Glutamatergic neuron (in vitro differentiated cells): ENCODE data around the gene SFXN4. TPM values are rescaled to one million over a fixed set of nuclear protein-coding genes. Genes with fewer than 3 reads are reported as not detected.

Experiments used
- DNase-seq: peaks from one replicate; pipeline ENCODE4 v3.0.0; 2022
- H3K27ac Mint-ChIP-seq: one replicate; pipeline ENCODE4 v1.8.0; 2020; ENCODE audit warnings: mild to moderate bottlenecking, mixed read lengths, inconsistent platforms; ENCODE audit not compliant: unreplicated experiment
- H3K27me3 Mint-ChIP-seq: one replicate; pipeline ENCODE4 v1.8.0; 2020; ENCODE audit warnings: mild to moderate bottlenecking, moderate library complexity, mixed read lengths, inconsistent platforms; ENCODE audit not compliant: unreplicated experiment
- H3K36me3 Mint-ChIP-seq: one replicate; pipeline ENCODE4 v1.8.0; 2020; ENCODE audit warnings: mild to moderate bottlenecking, mixed read lengths, inconsistent platforms; ENCODE audit not compliant: unreplicated experiment
- H3K4me1 Mint-ChIP-seq: one replicate; pipeline ENCODE4 v1.8.0; 2020; ENCODE audit warnings: mild to moderate bottlenecking, low read depth, mixed read lengths, inconsistent platforms; ENCODE audit not compliant: unreplicated experiment
- H3K4me3 Mint-ChIP-seq: one replicate; pipeline ENCODE4 v1.8.0; 2020; ENCODE audit warnings: mild to moderate bottlenecking, mixed read lengths, inconsistent platforms; ENCODE audit not compliant: unreplicated experiment
- H3K9me3 Mint-ChIP-seq: one replicate; pipeline ENCODE4 v1.8.0; 2020; ENCODE audit warnings: mild to moderate bottlenecking, moderate library complexity, mixed read lengths, inconsistent platforms; ENCODE audit not compliant: unreplicated experiment
- CTCF ChIP-seq: fragments of 200-600 bp; sonication (generic); IDR thresholded peaks from one replicate; pipeline ENCODE4 v1.5.0; 2021; ENCODE audit not compliant: partially characterized antibody, unreplicated experiment
- total RNA-seq: library from RNA; stranded (reverse); fragmentation: NEBNext Ultra II Directional; extraction: Animal tissue kit (Norgen Biotek cat#: 25700); gene quantifications from one replicate; pipeline ENCODE4 v1.2.1, GENCODE V29; 2021; ENCODE audit not compliant: unreplicated experiment

The SFXN4 gene
- total RNA-seq, 1 donor from 2014 or later, result 12.2 TPM

DNA sequence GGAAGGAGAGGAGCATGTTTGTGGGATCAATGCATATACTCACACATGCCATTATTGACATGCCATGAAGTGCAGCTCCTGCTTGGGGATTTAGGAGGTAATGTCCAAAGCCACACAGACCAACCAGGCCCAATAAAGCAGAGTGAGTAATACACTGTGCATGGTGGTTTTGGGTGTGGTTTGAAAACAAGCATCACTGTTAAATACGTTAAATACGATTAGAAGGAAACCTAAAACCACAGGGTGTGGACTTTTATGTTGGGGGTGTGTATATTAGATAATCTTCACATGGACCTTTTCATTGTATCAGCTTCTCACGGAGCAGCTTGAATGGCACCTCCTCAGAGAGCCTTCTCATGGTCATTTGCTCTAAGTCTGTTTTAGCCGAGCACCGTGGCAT, 74.5 kb downstream of the SFXN4 start:
- TF ChIP-seq CTCF, result no peak
- no peak overlapping the region for H3K27ac Mint-ChIP-seq
- H3K4me3 Mint-ChIP-seq, result no peak overlapping the region
- no peaks in the 10 kb centered on the region for H3K36me3 Mint-ChIP-seq
- H3K4me1 Mint-ChIP-seq, result no peaks in the 10 kb centered on the region
- H3K27me3 Mint-ChIP-seq, result peaks cover 2% of the 10 kb centered on the region
- H3K9me3 Mint-ChIP-seq, result peaks cover 4% of the 10 kb centered on the region
- DNase-seq, result no peak

Other genes starting within 250 kb of the SFXN4 start
- 34.0 TPM for gene NANOS1, start 136.0 kb downstream of the SFXN4 start, total RNA-seq
- gene EIF3A, start 84.9 kb downstream of the SFXN4 start, total RNA-seq, result 110 TPM
- gene DENND10, start 61.6 kb downstream of the SFXN4 start, total RNA-seq, result 39.9 TPM
- gene PRDX3, start 13.1 kb upstream of the SFXN4 start, total RNA-seq, result 103 TPM
- 77.6 TPM for gene GRK5, start 41.9 kb upstream of the SFXN4 start, total RNA-seq